Measurements from ENCODE around the gene NLRP4. TPM values are rescaled to one million over a fixed set of nuclear protein-coding genes. Genes with fewer than 3 reads are reported as not detected.

The NLRP4 gene
- total and polyA plus RNA-seq, 2 experiments from 2014 or later = not detected

- no peaks in the 10 kb centered on the region for H4K20me1 ChIP-seq (ENCODE audit: insufficient read depth, poor library complexity, severe bottlenecking)
- no peak overlapping the region for H3K4me2 ChIP-seq
- no peak for DNase-seq (ENCODE audit: low spot score)
- 78% methylated on average over 2 of the region's 2 CpGs for WGBS (ENCODE audit: low lambda C conversion rate, missing lambda C conversion rate)
- H3K36me3 ChIP-seq (replicated peaks; ENCODE audit: insufficient read depth, low read depth) = no peaks in the 10 kb centered on the region
- H3K27me3 ChIP-seq = no peaks in the 10 kb centered on the region
- H3K79me2 ChIP-seq = no peaks in the 10 kb centered on the region
- no peak overlapping the region for H3K4me3 ChIP-seq
- H3K27ac ChIP-seq = no peak overlapping the region
- no peaks in the 10 kb centered on the region for H3K4me1 ChIP-seq (ENCODE audit: insufficient read depth)
- TF ChIP-seq EZH2phosphoT487 (IDR thresholded peaks at IDR 0.05; ENCODE audit: low read depth, severe bottlenecking, unreplicated experiment) (no peak), EZH2 (IDR thresholded peaks at IDR 0.05; ENCODE audit: borderline replicate concordance) (no peak)
- TF ChIP-seq, protein P1, sequence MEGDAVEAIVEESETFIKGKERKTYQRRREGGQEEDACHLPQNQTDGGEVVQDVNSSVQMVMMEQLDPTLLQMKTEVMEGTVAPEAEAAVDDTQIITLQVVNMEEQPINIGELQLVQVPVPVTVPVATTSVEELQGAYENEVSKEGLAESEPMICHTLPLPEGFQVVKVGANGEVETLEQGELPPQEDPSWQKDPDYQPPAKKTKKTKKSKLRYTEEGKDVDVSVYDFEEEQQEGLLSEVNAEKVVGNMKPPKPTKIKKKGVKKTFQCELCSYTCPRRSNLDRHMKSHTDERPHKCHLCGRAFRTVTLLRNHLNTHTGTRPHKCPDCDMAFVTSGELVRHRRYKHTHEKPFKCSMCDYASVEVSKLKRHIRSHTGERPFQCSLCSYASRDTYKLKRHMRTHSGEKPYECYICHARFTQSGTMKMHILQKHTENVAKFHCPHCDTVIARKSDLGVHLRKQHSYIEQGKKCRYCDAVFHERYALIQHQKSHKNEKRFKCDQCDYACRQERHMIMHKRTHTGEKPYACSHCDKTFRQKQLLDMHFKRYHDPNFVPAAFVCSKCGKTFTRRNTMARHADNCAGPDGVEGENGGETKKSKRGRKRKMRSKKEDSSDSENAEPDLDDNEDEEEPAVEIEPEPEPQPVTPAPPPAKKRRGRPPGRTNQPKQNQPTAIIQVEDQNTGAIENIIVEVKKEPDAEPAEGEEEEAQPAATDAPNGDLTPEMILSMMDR (IDR thresholded peaks at IDR 0.05; ENCODE audit: poor library complexity) = no peak
- no peaks in the 10 kb centered on the region for H3K9me2 ChIP-seq (replicated peaks; ENCODE audit: insufficient read depth)
- H3K9me3 ChIP-seq (ENCODE audit: low read depth) = no peaks in the 10 kb centered on the region
- no peak overlapping the region for H2AFZ ChIP-seq
Observed at GRCh38 chr19:55802281-55802680, 34.1 kb upstream of the NLRP4 start.

DNA sequence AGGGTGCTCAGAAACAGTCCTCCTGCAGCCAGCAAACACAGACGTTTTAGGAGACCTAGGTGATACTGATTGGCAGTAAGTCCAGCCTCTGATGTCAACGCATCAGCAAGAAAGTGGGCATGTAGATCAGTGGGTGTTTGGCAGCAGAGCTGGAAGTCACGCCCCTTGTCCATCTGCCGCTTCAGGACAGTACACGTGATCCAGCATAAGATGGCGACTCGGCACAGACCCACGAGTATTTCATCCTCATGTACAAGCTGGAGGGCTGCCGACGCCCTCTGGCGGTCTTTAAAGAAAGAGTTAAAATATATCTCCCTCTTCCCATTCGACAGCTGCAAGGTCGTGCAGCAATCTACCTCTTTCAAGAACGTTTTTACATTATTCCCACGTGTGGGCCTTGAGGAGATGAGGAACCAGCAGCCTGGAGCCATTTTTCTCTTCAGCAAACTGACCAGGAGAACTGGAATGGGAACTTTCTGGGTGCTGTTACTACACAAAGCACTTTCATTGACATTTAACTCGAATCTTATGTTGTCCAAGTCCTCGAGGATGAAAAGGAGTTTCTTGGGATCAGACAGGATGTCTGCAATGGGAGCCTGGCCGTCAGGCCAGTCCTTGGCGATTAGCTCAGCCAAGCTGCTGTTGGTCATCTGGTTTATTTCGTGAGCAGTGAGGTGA is 26.8 kb upstream of the NLRP4 start:
- no peak overlapping the region for H3K4me2 ChIP-seq
- no peaks in the 10 kb centered on the region for H4K20me1 ChIP-seq (ENCODE audit: insufficient read depth, poor library complexity, severe bottlenecking)
- WGBS (ENCODE audit: low lambda C conversion rate, missing lambda C conversion rate) = 38% methylated on average over 20 of the region's 20 CpGs
- no peaks in the 10 kb centered on the region for H3K4me1 ChIP-seq (ENCODE audit: insufficient read depth)
- no peak overlapping the region for H3K4me3 ChIP-seq
- no peak overlapping the region for H2AFZ ChIP-seq
- peak; percentile 41 for DNase-seq (ENCODE audit: low spot score)
- H3K27me3 ChIP-seq = no peaks in the 10 kb centered on the region
- no peaks in the 10 kb centered on the region for H3K9me2 ChIP-seq (replicated peaks; ENCODE audit: insufficient read depth)
- no peak overlapping the region for H3K27ac ChIP-seq
- no peaks in the 10 kb centered on the region for H3K79me2 ChIP-seq
- H3K36me3 ChIP-seq (replicated peaks; ENCODE audit: insufficient read depth, low read depth) = no peaks in the 10 kb centered on the region
- no peaks in the 10 kb centered on the region for H3K9me3 ChIP-seq (ENCODE audit: low read depth)
- TF ChIP-seq, protein P1 (IDR thresholded peaks at IDR 0.05; ENCODE audit: poor library complexity) = peak; percentile 8
- no peak for TF ChIP-seq EZH2 (IDR thresholded peaks at IDR 0.05; ENCODE audit: borderline replicate concordance)
- no peak for TF ChIP-seq EZH2phosphoT487 (IDR thresholded peaks at IDR 0.05; ENCODE audit: low read depth, severe bottlenecking, unreplicated experiment)

DNA sequence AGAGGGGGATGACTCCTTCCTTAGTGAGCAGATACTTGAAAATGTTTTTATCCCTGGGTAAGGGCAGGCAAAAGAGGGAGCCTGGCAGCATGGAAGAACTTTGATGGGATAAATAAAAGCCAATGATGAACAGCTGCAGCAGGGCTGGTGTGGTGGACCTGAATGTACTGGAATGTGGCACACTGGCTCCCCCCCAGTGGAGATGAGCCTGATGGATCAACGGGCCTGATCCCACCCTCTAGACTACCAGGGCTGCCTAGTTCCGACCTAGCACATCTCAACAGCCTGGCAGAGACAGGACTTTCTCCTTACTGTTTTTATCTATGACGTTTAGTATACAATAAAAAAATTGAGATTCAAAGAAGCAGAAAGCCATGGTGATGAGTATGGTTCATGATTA is 25.0 kb upstream of the NLRP4 start:
- Histone ChIP-seq H3K9me3 (ENCODE audit: low read depth) (no peaks in the 10 kb centered on the region), H3K9me2 (replicated peaks; ENCODE audit: insufficient read depth) (no peaks in the 10 kb centered on the region), H3K27ac (no peak overlapping the region), H4K20me1 (ENCODE audit: insufficient read depth, poor library complexity, severe bottlenecking) (no peaks in the 10 kb centered on the region), H3K79me2 (no peaks in the 10 kb centered on the region), H3K36me3 (replicated peaks; ENCODE audit: insufficient read depth, low read depth) (no peaks in the 10 kb centered on the region), H2AFZ (no peak overlapping the region), H3K27me3 (no peaks in the 10 kb centered on the region), H3K4me1 (ENCODE audit: insufficient read depth) (no peaks in the 10 kb centered on the region), H3K4me2 (no peak overlapping the region), H3K4me3 (no peak overlapping the region)
- no peak for TF ChIP-seq EZH2 (IDR thresholded peaks at IDR 0.05; ENCODE audit: borderline replicate concordance)
- TF ChIP-seq, protein P1 (IDR thresholded peaks at IDR 0.05; ENCODE audit: poor library complexity) = no peak
- no peak for TF ChIP-seq EZH2phosphoT487 (IDR thresholded peaks at IDR 0.05; ENCODE audit: low read depth, severe bottlenecking, unreplicated experiment)
- WGBS (ENCODE audit: low lambda C conversion rate, missing lambda C conversion rate) = 64% methylated on average over 3 of the region's 3 CpGs
- no peak for DNase-seq (ENCODE audit: low spot score)
